Activated naive CD8-positive, alpha-beta T cell treated with anti-CD3 and anti-CD28 coated beads, Interleukin-2, amount 50 U/mL, for 16 hours (primary cell): ENCODE results near the gene AKR1C4.
"Not testable (repeated sequence)": the region's sequence is repeated elsewhere in the genome, so short reads cannot be mapped to it uniquely, and the experiment has no call there.

Experiments used
- DNase-seq: peaks from one replicate; pipeline ENCODE4 v3.0.0-alpha.2; 2020; ENCODE audit warnings: low read depth, low spot score

Gene AKR1C4

GRCh38 chr10:5196702-5197113, at the start of gene AKR1C4:
Gene AKR1C4, plus strand, starts transcription at chr10:5196837. Its CDS starts 31 bp downstream, at chr10:5196868.
- DNase-seq: no peak

GRCh38 chr10:5146920-5147254, 49.8 kb upstream of the AKR1C4 start:
- no peak for DNase-seq

- no peak for DNase-seq
Observed at GRCh38 chr10:5147255-5147980, 49.2 kb upstream of the AKR1C4 start.

- DNase-seq: no peak
Observed at GRCh38 chr10:5147981-5148677, 48.5 kb upstream of the AKR1C4 start.

GRCh38 chr10:5148678-5149032, 48.0 kb upstream of the AKR1C4 start:
- DNase-seq: no peak

GRCh38 chr10:5151076-5151475, 45.6 kb upstream of the AKR1C4 start:
- DNase-seq: no peak

DNA sequence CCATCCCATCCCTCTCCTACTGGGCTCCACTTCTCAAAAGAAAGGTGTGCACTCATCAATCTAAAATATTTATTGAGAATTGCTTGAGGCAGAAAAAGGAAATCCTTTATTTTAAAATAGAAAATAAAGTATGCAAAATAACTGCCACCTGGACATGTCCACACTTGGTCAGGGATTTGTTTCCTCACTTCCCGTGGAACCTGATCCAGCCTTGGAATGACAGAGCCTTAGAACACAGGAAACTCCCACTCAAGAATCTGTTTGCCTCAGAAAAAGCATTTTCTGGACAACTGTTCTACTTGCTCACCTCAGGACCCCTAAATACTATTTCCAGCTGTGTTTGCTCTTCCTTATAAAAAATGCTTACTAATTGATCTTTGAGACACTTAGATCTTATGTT, 40.7 kb upstream of the AKR1C4 start:
- DNase-seq: no peak

- DNase-seq: no peak
Observed at GRCh38 chr10:5157501-5157900, 39.1 kb upstream of the AKR1C4 start.

- DNase-seq: no peak
Observed at GRCh38 chr10:5159126-5159525, 37.5 kb upstream of the AKR1C4 start.

DNA sequence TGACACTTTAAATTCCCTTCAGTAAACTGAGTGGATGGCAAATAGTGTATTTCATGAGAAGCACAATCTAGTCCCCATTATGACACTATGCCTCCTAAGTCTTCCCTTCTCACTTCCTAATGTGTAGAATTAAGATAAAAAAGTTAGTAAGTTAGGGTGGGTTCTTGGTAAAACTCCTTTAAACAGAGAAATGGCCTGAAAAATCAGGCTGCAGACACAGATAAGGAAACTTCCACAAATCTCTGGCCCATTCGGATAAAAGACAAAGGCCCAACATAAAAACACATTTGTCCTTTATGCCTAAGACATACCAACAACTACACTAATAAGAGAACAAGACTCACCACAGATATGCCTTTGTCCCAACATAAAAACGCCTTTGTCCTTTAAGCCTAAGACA, 33.1 kb upstream of the AKR1C4 start:
- no peak for DNase-seq

- DNase-seq: no peak
Observed at GRCh38 chr10:5165738-5166137, 30.9 kb upstream of the AKR1C4 start.

GRCh38 chr10:5168897-5169420, 27.7 kb upstream of the AKR1C4 start:
- DNase-seq: no peak

DNA sequence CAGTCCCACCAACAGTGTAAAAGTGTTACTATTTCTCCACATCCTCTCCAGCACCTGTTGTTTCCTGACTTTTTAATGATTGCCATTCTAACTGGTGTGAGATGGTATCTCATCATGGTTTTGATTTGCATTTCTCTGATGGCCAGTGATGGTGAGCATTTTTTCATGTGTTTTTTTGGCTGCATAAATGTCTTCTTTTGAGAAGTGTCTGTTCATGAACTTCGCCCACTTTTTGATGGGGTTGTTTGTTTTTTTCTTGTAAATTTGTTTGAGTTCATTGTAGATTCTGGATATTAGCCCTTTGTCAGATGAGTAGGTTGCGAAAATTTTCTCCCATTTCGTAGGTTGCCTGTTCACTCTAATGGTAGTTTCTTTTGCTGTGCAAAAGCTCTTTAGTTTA, 21.1 kb upstream of the AKR1C4 start:
- DNase-seq: not testable (repeated sequence)

DNA sequence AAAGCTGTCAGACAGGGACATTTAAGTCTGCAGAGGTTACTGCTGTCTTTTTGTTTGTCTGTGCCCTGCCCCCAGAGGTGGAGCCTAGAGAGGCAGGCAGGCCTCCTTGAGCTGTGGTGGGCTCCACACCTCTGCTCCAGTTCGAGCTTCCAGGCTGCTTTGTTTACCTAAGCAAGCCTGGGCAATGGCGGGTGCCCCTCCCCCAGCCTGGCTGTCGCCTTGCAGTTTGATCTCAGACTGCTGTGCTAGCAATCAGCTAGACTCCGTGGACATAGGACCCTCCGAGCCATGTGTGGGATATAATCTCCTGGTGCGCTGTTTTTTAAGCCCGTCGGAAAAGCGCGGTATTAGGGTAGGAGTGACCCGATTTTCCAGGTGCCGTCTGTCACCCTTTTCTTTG, 16.1 kb upstream of the AKR1C4 start:
- not testable (repeated sequence) for DNase-seq

DNA sequence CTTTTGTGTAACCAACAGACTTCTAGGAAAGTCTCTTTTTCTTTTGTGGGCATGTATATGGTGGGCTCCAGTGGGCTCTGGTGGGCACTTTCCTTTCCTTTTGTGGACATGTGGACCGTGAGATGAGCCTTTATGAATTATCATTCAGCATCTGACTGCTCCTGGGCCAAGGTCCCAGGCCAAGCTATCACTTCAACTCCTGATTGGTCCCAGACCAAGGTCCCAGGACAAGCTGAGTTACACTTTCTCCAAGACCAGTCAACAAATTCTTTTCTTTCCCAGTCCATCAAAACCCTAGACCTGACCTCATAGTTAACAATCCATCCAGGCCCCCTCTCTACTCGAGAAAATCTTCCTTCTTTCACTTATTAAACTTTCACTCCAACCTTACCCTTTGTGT, 12.7 kb upstream of the AKR1C4 start:
- no peak for DNase-seq

- DNase-seq: no peak
Observed at GRCh38 chr10:5184987-5185775, 11.5 kb upstream of the AKR1C4 start, which contains the start of gene AKR1C8. Gene AKR1C8, minus strand, starts transcription at chr10:5185150. Its CDS starts 46 bp downstream, at chr10:5185104.

DNA sequence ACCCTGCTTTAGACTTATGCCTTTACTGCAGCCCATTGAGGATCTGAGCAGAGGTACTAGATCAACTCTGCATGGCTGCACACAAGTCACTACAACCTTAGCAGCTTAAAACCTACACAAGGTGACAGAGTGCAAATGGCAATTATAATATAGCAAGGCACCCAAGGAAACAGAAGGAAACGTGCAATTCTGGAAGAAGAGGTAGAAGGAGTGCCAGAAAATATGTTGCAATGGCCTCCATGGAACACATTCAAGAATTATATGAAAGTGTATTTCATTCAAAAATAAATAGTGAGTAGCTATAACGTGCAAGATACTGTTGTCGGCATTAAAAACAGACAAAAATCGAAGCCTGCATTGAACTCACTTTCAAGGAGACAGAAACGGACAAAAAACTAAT, 8.8 kb upstream of the AKR1C4 start:
- DNase-seq: no peak

GRCh38 chr10:5188358-5188757, 8.3 kb upstream of the AKR1C4 start:
- DNase-seq: no peak

- DNase-seq: no peak
Observed at GRCh38 chr10:5194431-5194830, 2.2 kb upstream of the AKR1C4 start.

GRCh38 chr10:5195727-5196374, 786 bp upstream of the AKR1C4 start:
- DNase-seq: no peak

DNA sequence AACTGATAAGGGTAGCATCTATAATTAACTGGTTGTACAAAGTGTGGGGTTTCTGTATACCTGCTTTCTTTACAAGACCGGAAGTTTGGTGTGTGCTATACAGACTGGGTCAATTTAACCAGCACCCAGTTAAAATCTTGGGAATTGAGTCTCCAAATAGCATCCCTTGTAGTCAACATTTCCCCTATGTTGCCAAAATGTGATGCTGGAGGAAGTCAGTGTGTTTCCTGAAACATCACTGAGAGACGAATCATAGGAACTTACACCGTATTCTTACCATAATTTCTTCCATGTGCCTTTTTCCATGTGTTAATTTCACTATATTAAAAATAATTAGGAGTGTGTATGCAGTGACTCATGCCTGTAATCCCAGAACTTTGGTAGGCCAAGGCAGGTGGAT, 1.7 kb downstream of the AKR1C4 start:
- no peak for DNase-seq

DNA sequence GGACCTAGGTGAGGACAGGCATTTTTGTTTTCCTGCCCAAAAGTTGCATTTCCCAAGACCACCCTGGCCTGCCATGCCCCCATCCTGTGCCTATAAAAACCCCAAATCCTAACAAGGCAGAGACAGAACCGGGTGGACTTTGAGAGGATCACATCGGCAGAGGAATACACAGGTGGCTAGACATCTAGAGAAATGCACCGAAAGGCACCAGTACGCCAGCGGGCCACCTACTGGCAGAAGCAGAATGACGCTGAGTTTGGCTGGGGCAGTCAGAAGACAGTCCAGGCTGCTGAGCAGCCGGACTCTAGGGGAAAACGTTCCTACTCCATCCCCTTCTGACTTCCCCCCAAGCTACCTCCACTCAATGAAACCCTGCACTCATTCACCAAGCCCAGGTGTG, 2.8 kb downstream of the AKR1C4 start:
- DNase-seq: no peak
